Fibroblast of villous mesenchyme (primary cell): Measurements from ENCODE around the gene DNAJC1. TPM values are rescaled to one million over a fixed set of nuclear protein-coding genes. Genes with fewer than 3 reads are reported as not detected.

ENCODE experiments used
- DNase-seq: peaks from one replicate; pipeline ENCODE4 v3.0.0-alpha.2; 2010; ENCODE audit warnings: low read depth
- H3K4me3 ChIP-seq: 2 replicates; pipeline ENCODE4 v1.5.1; 2011; ENCODE audit warnings: low read depth, mild to moderate bottlenecking, low read length
- CTCF ChIP-seq: IDR thresholded peaks from 2 replicates; pipeline ENCODE4 v1.5.1; 2012; ENCODE audit warnings: low read depth, mild to moderate bottlenecking, low read length; ENCODE audit not compliant: insufficient read depth
- total RNA-seq: library from RNA; depleted of rRNA; stranded (reverse); fragments of >200 nt; gene quantifications from 2 replicates; pipeline ENCODE4 v1.2.3, GENCODE V29; 2012

The DNAJC1 gene
- total RNA-seq, 1 donor = 53.5 TPM

GRCh38 chr10:21758239-21758638, 245.3 kb downstream of the DNAJC1 start:
- no peak overlapping the region for H3K4me3 ChIP-seq
- TF ChIP-seq CTCF = no peak
- DNase-seq = no peak

DNA sequence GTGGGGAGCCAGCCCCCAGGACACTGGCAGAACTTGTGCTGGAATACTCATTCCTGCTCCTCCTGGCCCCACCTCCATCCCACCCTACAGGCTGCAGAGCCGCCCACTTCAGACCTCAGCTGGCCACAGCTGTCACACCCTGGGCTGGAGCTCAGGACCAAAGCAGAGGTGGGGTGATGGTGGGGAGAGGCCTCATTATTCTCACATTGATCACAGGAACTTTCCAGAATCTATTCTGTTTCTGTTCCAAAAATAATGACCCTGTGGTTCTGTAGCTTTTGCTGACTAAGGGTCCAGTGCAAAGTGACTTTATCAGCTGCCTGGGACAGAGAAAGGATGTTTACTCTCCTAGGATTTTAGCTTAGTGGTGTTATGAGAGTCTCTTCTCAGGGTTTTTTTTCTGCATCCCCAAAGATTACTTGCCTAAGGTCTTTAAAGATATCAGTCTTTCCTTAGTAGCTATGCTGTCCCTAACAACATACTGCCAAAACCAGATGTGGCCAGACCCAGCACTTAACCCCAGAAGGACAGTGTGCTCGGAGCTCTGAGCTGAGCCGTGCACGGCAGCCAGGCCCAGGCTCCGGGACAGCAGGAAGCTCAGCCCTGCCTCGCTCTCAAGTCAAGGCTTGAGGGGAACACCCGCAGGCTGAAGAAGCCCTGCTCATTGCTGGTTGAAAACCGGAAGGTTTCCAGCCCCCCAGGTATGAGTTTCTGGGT, 246.2 kb downstream of the DNAJC1 start:
- no peak for TF ChIP-seq CTCF
- peak; percentile 32 for DNase-seq

DNA sequence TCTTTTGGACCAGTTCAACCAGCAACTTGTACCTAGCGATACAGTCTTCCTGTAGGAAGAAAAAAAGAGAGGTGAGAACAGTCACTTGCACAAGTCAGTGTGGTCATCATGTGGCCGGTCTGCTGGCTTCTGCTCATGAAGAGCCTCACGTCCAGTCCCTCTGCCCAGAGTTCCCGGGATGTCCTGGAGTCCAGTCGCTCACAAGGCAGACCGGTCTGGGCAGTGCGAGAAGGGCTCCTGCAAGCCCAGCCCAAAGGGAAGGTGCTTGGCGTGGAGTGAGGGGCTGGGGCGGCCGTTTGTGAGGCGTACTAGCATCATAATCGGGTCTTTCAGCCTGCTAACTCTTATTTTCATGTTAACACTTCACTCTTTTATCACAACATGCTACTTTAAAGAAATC, 246.8 kb downstream of the DNAJC1 start:
- no peak for TF ChIP-seq CTCF
- no peak overlapping the region for H3K4me3 ChIP-seq
- DNase-seq = no peak

More for the DNA sequence above, 246.2 kb downstream of the DNAJC1 start:
- no peak overlapping the region for H3K4me3 ChIP-seq

DNA sequence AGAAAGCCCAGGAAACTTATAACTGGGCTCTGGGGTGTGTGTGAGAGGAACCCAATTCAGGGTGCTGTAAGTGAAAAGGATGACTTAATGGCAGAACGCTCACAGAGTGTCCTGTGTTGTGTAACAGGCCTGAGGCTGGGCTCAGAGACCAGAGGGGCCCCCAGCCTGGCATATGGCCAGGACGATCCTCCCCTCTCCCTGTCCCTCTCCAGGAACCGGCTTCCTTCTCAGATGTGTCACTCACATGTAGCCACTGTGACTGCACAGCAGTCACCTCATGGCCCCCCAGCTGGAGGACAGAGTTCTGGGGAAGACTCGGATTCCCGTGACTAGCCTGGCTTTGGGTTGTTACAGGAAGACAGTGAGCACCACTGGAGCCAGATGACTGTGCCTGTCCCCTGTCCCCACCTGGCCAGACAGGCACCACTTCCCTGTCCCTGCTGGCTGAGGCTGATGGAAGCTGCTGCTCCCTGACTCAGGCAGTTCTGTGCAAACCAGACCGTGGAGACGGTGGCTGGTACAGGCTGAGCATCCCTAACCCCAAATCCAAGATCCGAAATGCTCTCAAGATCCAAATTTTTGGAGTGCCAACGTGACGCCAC, 249.0 kb downstream of the DNAJC1 start:
- no peak for TF ChIP-seq CTCF
- no peak overlapping the region for H3K4me3 ChIP-seq
- peak; percentile 5 for DNase-seq

- no peak overlapping the region for H3K4me3 ChIP-seq
- DNase-seq = no peak
- TF ChIP-seq CTCF = no peak
Observed at GRCh38 chr10:21753497-21754270, 249.8 kb downstream of the DNAJC1 start.

GRCh38 chr10:21751341-21752310, 251.9 kb downstream of the DNAJC1 start:
- TF ChIP-seq CTCF = no peak
- no peak for DNase-seq
- no peak overlapping the region for H3K4me3 ChIP-seq
